Vagina (tissue), 2 donors: ENCODE measurements around the gene ATP11B. TPM values are rescaled to one million over a fixed set of nuclear protein-coding genes. Genes with fewer than 3 reads are reported as not detected.

Experiments used
- DNase-seq, 2 donors: peaks; one replicate each; pipeline ENCODE4 v3.0.0-alpha.2; 2017; ENCODE audit errors: extremely low spot score in 2 of 2
- H3K27ac ChIP-seq: fragments of 200-600 bp; sonication (generic); one replicate; pipeline ENCODE4 v1.5.1; 2019
- H3K27me3 ChIP-seq: fragments of 200-600 bp; sonication (generic); one replicate; pipeline ENCODE4 v1.5.1; 2019
- H3K36me3 ChIP-seq, 2 donors: fragments of 200-600 bp; sonication (generic); one replicate each; pipeline ENCODE4 v1.5.1; 2017 to 2019
- H3K4me1 ChIP-seq: fragments of 200-600 bp; sonication (generic); one replicate; pipeline ENCODE4 v1.5.1; 2019
- H3K4me3 ChIP-seq, 2 donors: fragments of 200-600 bp; sonication (generic); 1 replicate in 1 of 2; 2 replicates in 1 of 2; pipeline ENCODE4 v1.5.1; 2016 to 2019
- H3K9me3 ChIP-seq: fragments of 200-600 bp; sonication (generic); one replicate; pipeline ENCODE4 v1.5.1; 2019
- CTCF ChIP-seq, 3 experiments: fragments of 450-650 bp in 2 of 3; fragments of 200-600 bp in 1 of 3; sonication (generic) in 1 of 3; IDR thresholded peaks; one replicate each; pipeline ENCODE4 v1.5.1; 2017 to 2019; ENCODE audit warnings: antibody characterized with exemption in 3 of 3, mild to moderate bottlenecking in 2 of 3, moderate library complexity in 2 of 3
- POLR2A ChIP-seq, 2 donors: fragments of 450-650 bp; IDR thresholded peaks; one replicate each; pipeline ENCODE4 v1.6.1; 2017; ENCODE audit warnings: antibody characterized with exemption in 2 of 2, mild to moderate bottlenecking in 2 of 2, moderate library complexity in 2 of 2
- POLR2AphosphoS5 ChIP-seq, 2 donors: sonication (generic); formaldehyde crosslinking; IDR thresholded peaks; one replicate each; pipeline ENCODE4 v1.9.0; 2017; ENCODE audit warnings: antibody characterized with exemption in 2 of 2, mild to moderate bottlenecking in 2 of 2, low read depth in 1 of 2; ENCODE audit not compliant: insufficient read depth in 1 of 2
- intact Hi-C: fragments of 100-400 bp; cut with DNase I; formaldehyde crosslinking; loops from one replicate; pipeline ENCODE4 v1.15.1; 2023
- total RNA-seq: library from RNA; depleted of rRNA; stranded (reverse); fragments of >200 nt; gene quantifications from one replicate; pipeline ENCODE4 v1.2.3, GENCODE V29; 2016

The ATP11B gene
- total RNA-seq, 1 donor from 2014 or later: 100 TPM

GRCh38 chr3:182896553-182896952 is 103.2 kb downstream of the ATP11B start:
- no peak overlapping the region for H3K4me3 ChIP-seq
- H3K9me3 ChIP-seq: no peaks in the 10 kb centered on the region
- H3K36me3 ChIP-seq: peaks cover 0 to 26% of the 10 kb centered on the region in 2 donors
- H3K27ac ChIP-seq: no peak overlapping the region
- no peak for DNase-seq
- no peaks in the 10 kb centered on the region for H3K4me1 ChIP-seq
- TF ChIP-seq POLR2AphosphoS5 (IDR thresholded peaks at IDR 0.05; ENCODE audit: insufficient read depth in 1 of 2, low read depth in 1 of 2): no peak
- TF ChIP-seq CTCF (IDR thresholded peaks at IDR 0.05): no peak
- TF ChIP-seq POLR2A (IDR thresholded peaks at IDR 0.05): no peak
- no peaks in the 10 kb centered on the region for H3K27me3 ChIP-seq
- intact Hi-C loops: no loop called here

GRCh38 chr3:182902236-182902635 is 108.9 kb downstream of the ATP11B start:
- H3K27ac ChIP-seq: no peak overlapping the region
- TF ChIP-seq POLR2AphosphoS5 (IDR thresholded peaks at IDR 0.05; ENCODE audit: insufficient read depth in 1 of 2, low read depth in 1 of 2): no peak
- no peak for TF ChIP-seq POLR2A (IDR thresholded peaks at IDR 0.05)
- intact Hi-C loops: no loop called here
- no peaks in the 10 kb centered on the region for H3K9me3 ChIP-seq
- H3K4me3 ChIP-seq: no peak overlapping the region
- DNase-seq: no peak
- H3K36me3 ChIP-seq: peaks cover 0 to 37% of the 10 kb centered on the region in 2 donors
- no peaks in the 10 kb centered on the region for H3K27me3 ChIP-seq
- H3K4me1 ChIP-seq: no peaks in the 10 kb centered on the region

- no peak overlapping the region for H3K27ac ChIP-seq
- H3K36me3 ChIP-seq: peaks cover 0 to 25% of the 10 kb centered on the region in 2 donors
- H3K4me3 ChIP-seq: no peak overlapping the region
- no peaks in the 10 kb centered on the region for H3K9me3 ChIP-seq
- H3K27me3 ChIP-seq: no peaks in the 10 kb centered on the region
- TF ChIP-seq POLR2AphosphoS5 (IDR thresholded peaks at IDR 0.05; ENCODE audit: insufficient read depth in 1 of 2, low read depth in 1 of 2) (no peak), POLR2A (IDR thresholded peaks at IDR 0.05) (no peak), CTCF (IDR thresholded peaks at IDR 0.05) (no peak)
- no peaks in the 10 kb centered on the region for H3K4me1 ChIP-seq
- intact Hi-C loops: no loop called here
- DNase-seq: no peak
Measured at GRCh38 chr3:182904164-182904563, 110.9 kb downstream of the ATP11B start.

- no peaks in the 10 kb centered on the region for H3K27me3 ChIP-seq
- H3K9me3 ChIP-seq: no peaks in the 10 kb centered on the region
- no peak overlapping the region for H3K27ac ChIP-seq
- no peak for DNase-seq
- intact Hi-C loops: no loop called here
- H3K4me3 ChIP-seq: no peak overlapping the region
- no peaks in the 10 kb centered on the region for H3K4me1 ChIP-seq
- TF ChIP-seq POLR2AphosphoS5 (IDR thresholded peaks at IDR 0.05; ENCODE audit: insufficient read depth in 1 of 2, low read depth in 1 of 2) (no peak), POLR2A (IDR thresholded peaks at IDR 0.05) (no peak), CTCF (IDR thresholded peaks at IDR 0.05) (no peak)
- H3K36me3 ChIP-seq: peaks cover 0 to 17% of the 10 kb centered on the region in 2 donors
Measured at GRCh38 chr3:182905623-182906022, 112.3 kb downstream of the ATP11B start.

GRCh38 chr3:182906036-182906435 is 112.7 kb downstream of the ATP11B start:
- Histone ChIP-seq H3K4me3 (no peak overlapping the region), H3K4me1 (no peaks in the 10 kb centered on the region), H3K27ac (no peak overlapping the region), H3K27me3 (no peaks in the 10 kb centered on the region), H3K9me3 (no peaks in the 10 kb centered on the region), H3K36me3 (peaks cover 0 to 17% of the 10 kb centered on the region in 2 donors)
- intact Hi-C loops: no loop called here
- TF ChIP-seq POLR2AphosphoS5 (IDR thresholded peaks at IDR 0.05; ENCODE audit: insufficient read depth in 1 of 2, low read depth in 1 of 2) (no peak), POLR2A (IDR thresholded peaks at IDR 0.05) (no peak), CTCF (IDR thresholded peaks at IDR 0.05) (no peak)
- DNase-seq: no peak
